ENCODE data around the gene ADCY5. TPM values are rescaled to one million over a fixed set of nuclear protein-coding genes. Genes with fewer than 3 reads are reported as not detected.

Gene ADCY5
- total RNA-seq, 1 experiment from 2014 or later, result 1.4 TPM

- Histone ChIP-seq H3K4me1 (ENCODE audit: control insufficient read depth, insufficient read depth, low read length) (no peaks in the 10 kb centered on the region), H3K27ac (ENCODE audit: low read length) (no peak overlapping the region), H3K36me3 (ENCODE audit: control insufficient read depth, insufficient read depth, low read length) (no peaks in the 10 kb centered on the region), H3K9me3 (ENCODE audit: control insufficient read depth, insufficient read depth, low read depth, low read length) (no peaks in the 10 kb centered on the region), H3K27me3 (ENCODE audit: control insufficient read depth, insufficient read depth, low read length) (peaks cover 6% of the 10 kb centered on the region), H3K4me3 (ENCODE audit: low read depth in 2 of 2, low read length in 2 of 2) (no peak overlapping the region)
- intact Hi-C loops (cut with micrococcal nuclease; ENCODE audit: unreplicated experiment), result no loop called here
- POLR2A ChIA-PET, result no interaction called here
- CTCF ChIA-PET, result no interaction called here
- DNase-seq (ENCODE audit: low read depth, low spot score) (no peak), ATAC-seq (no peak)
- TF ChIP-seq REST (IDR thresholded peaks at IDR 0.05; ENCODE audit: insufficient read depth in 1 of 2, low read depth in 2 of 2, low read length in 1 of 2) (no peak), SIN3A (IDR thresholded peaks at IDR 0.05; ENCODE audit: borderline replicate concordance, insufficient read depth, low read depth, low read length) (no peak), TCF7L2 (IDR thresholded peaks at IDR 0.05; ENCODE audit: low read depth, low read length) (no peak), CTCF (IDR thresholded peaks at IDR 0.05) (no peak), POLR2AphosphoS5 (IDR thresholded peaks at IDR 0.05; ENCODE audit: low read depth, low read length) (no peak)
- BruUV-seq (replicated peaks), result no TSS peak
- in situ Hi-C loops (cut with HindIII; ENCODE audit: low pct_unique_long_range_greater_than_20kb, low sequenced_read_pairs), result no loop called here
These were observed 158.6 kb downstream of the ADCY5 start for GRCh38 chr3:123290107-123290930.

GRCh38 chr3:123289391-123290106, 159.3 kb downstream of the ADCY5 start:
- no TSS peak for BruUV-seq (replicated peaks)
- intact Hi-C loops (cut with micrococcal nuclease; ENCODE audit: unreplicated experiment), result no loop called here

More at GRCh38 chr3:123289391-123290106, 159.3 kb downstream of the ADCY5 start:
- Histone ChIP-seq H3K36me3 (ENCODE audit: control insufficient read depth, insufficient read depth, low read length) (no peaks in the 10 kb centered on the region), H3K27me3 (ENCODE audit: control insufficient read depth, insufficient read depth, low read length) (peaks cover 6% of the 10 kb centered on the region), H3K4me1 (ENCODE audit: control insufficient read depth, insufficient read depth, low read length) (no peaks in the 10 kb centered on the region), H3K9me3 (ENCODE audit: control insufficient read depth, insufficient read depth, low read depth, low read length) (no peaks in the 10 kb centered on the region), H3K27ac (ENCODE audit: low read length) (no peak overlapping the region), H3K4me3 (ENCODE audit: low read depth in 2 of 2, low read length in 2 of 2) (no peak overlapping the region)
- in situ Hi-C loops (cut with HindIII; ENCODE audit: low pct_unique_long_range_greater_than_20kb, low sequenced_read_pairs), result no loop called here
- ChIA-PET POLR2A (no interaction called here), CTCF (no interaction called here)
- ATAC-seq (no peak), DNase-seq (ENCODE audit: low read depth, low spot score) (no peak)
- TF ChIP-seq REST (IDR thresholded peaks at IDR 0.05; ENCODE audit: insufficient read depth in 1 of 2, low read depth in 2 of 2, low read length in 1 of 2) (no peak), TCF7L2 (IDR thresholded peaks at IDR 0.05; ENCODE audit: low read depth, low read length) (no peak), CTCF (IDR thresholded peaks at IDR 0.05) (no peak), SIN3A (IDR thresholded peaks at IDR 0.05; ENCODE audit: borderline replicate concordance, insufficient read depth, low read depth, low read length) (no peak)

All from Panc1 (cell line).